HEK293 (cell line): ENCODE results near the gene GNG12.

Experiments
- CTCF ChIA-PET: fragments of 350-600 bp; formaldehyde crosslinking; extraction: SDS; loops from one replicate; lab custom pipeline; 2021; ENCODE audit warnings: antibody characterized with exemption; lab: Yijun Ruan, JAX
- POLR2A ChIA-PET: fragments of 300-600 bp; formaldehyde crosslinking; extraction: SDS; loops from one replicate; lab custom pipeline; 2020; ENCODE audit warnings: antibody characterized with exemption, inconsistent platforms; lab: Yijun Ruan, JAX
- H3K27ac ChIP-seq: fragments of 200-500 bp; sonication (Bioruptor generic); 2 replicates; pipeline ENCODE4 v1.5.1; 2014; ENCODE audit warnings: low read depth, low read length, control low read depth, inconsistent platforms; ENCODE audit errors: extremely low read depth
- H3K36me3 ChIP-seq, 2 experiments: fragments of 200-500 bp in 1 of 2; sonication (Bioruptor generic) in 1 of 2; 1 replicate in 1 of 2; 2 replicates in 1 of 2; pipeline ENCODE4 v1.5.1; 2014 to 2017; ENCODE audit warnings: inconsistent platforms in 2 of 2, low read length in 2 of 2; ENCODE audit not compliant: control insufficient read depth in 2 of 2, insufficient read depth in 1 of 2
- H3K4me1 ChIP-seq: fragments of 200-500 bp; sonication (Bioruptor generic); 2 replicates; pipeline ENCODE4 v1.5.1; 2014; ENCODE audit warnings: mild to moderate bottlenecking, low read length, inconsistent platforms; ENCODE audit not compliant: control insufficient read depth, insufficient read depth
- H3K4me3 ChIP-seq: 2 replicates; pipeline ENCODE4 v1.5.1; 2011; ENCODE audit warnings: low read depth, mild to moderate bottlenecking, control low read depth, low read length, moderate library complexity
- H3K9me3 ChIP-seq: fragments of 200-500 bp; sonication (Bioruptor generic); 2 replicates; pipeline ENCODE4 v1.5.1; 2014; ENCODE audit warnings: low read depth, low read length, inconsistent platforms; ENCODE audit not compliant: control insufficient read depth, insufficient read depth
- BCL6B ChIP-seq: fragments of 450-650 bp; formaldehyde crosslinking; IDR thresholded peaks from 2 replicates; pipeline ENCODE4 v1.5.1; 2017; ENCODE audit warnings: missing biosample characterization, missing genetic modification characterization
- ELK4 ChIP-seq: IDR thresholded peaks from 2 replicates; pipeline ENCODE4 v1.6.1; 2011; ENCODE audit warnings: mild to moderate bottlenecking, low read depth, low read length, borderline replicate concordance
- INSM2 ChIP-seq: fragments of 450-650 bp; formaldehyde crosslinking; IDR thresholded peaks from 2 replicates; pipeline ENCODE4 v1.5.1; 2016; ENCODE audit warnings: missing biosample characterization, missing genetic modification characterization
- PBX3 ChIP-seq: sonication (generic); formaldehyde crosslinking; IDR thresholded peaks from 2 replicates; pipeline ENCODE4 v1.8.1; 2022; ENCODE audit warnings: mild to moderate bottlenecking, moderate library complexity, missing genetic modification reagents
- PRDM6 ChIP-seq: fragments of 450-650 bp; formaldehyde crosslinking; IDR thresholded peaks from 2 replicates; pipeline ENCODE4 v1.5.1; 2017; ENCODE audit warnings: missing biosample characterization, missing genetic modification characterization
- SALL2 ChIP-seq: fragments of 450-650 bp; formaldehyde crosslinking; IDR thresholded peaks from 2 replicates; pipeline ENCODE4 v1.5.0; 2017; ENCODE audit warnings: missing biosample characterization, mild to moderate bottlenecking, missing genetic modification characterization, borderline replicate concordance
- SCRT1 ChIP-seq: fragments of 450-650 bp; formaldehyde crosslinking; IDR thresholded peaks from 2 replicates; pipeline ENCODE4 v1.5.1; 2016; ENCODE audit warnings: missing biosample characterization, missing genetic modification characterization, borderline replicate concordance
- SCRT2 ChIP-seq: fragments of 450-650 bp; formaldehyde crosslinking; IDR thresholded peaks from 2 replicates; pipeline ENCODE4 v1.5.1; 2016; ENCODE audit warnings: missing biosample characterization, missing genetic modification characterization
- TRIM28 ChIP-seq: IDR thresholded peaks from 2 replicates; pipeline ENCODE4 v1.6.1; 2011; ENCODE audit warnings: low read length, control low read depth, borderline replicate concordance
- YY2 ChIP-seq: fragments of 450-650 bp; formaldehyde crosslinking; IDR thresholded peaks from 2 replicates; pipeline ENCODE4 v1.5.1; 2016; ENCODE audit warnings: missing biosample characterization, missing genetic modification characterization
- ZNF133 ChIP-seq: fragments of 450-650 bp; formaldehyde crosslinking; IDR thresholded peaks from 2 replicates; pipeline ENCODE4 v1.5.1; 2016; ENCODE audit warnings: missing biosample characterization, missing genetic modification characterization
- ZNF155 ChIP-seq: fragments of 450-650 bp; formaldehyde crosslinking; IDR thresholded peaks from 2 replicates; pipeline ENCODE4 v1.5.1; 2016; ENCODE audit warnings: missing biosample characterization, missing genetic modification characterization
- ZNF157 ChIP-seq: fragments of 450-650 bp; formaldehyde crosslinking; IDR thresholded peaks from 2 replicates; pipeline ENCODE4 v1.5.1; 2016; ENCODE audit warnings: missing biosample characterization, missing genetic modification characterization
- ZNF202 ChIP-seq: fragments of 450-650 bp; formaldehyde crosslinking; IDR thresholded peaks from 2 replicates; pipeline ENCODE4 v1.5.1; 2016; ENCODE audit warnings: missing biosample characterization, missing genetic modification characterization, borderline replicate concordance
- ZNF221 ChIP-seq: fragments of 450-650 bp; formaldehyde crosslinking; IDR thresholded peaks from 2 replicates; pipeline ENCODE4 v1.5.1; 2017; ENCODE audit warnings: missing biosample characterization, missing genetic modification characterization, borderline replicate concordance
- ZNF335 ChIP-seq: fragments of 450-650 bp; formaldehyde crosslinking; conservative IDR thresholded peaks from 2 replicates; pipeline ENCODE4 v1.5.1; 2016; ENCODE audit warnings: missing biosample characterization, missing genetic modification characterization
- ZNF341 ChIP-seq: fragments of 450-650 bp; formaldehyde crosslinking; IDR thresholded peaks from 2 replicates; pipeline ENCODE4; 2016; ENCODE audit warnings: low read depth, missing biosample characterization, missing genetic modification characterization
- ZNF354C ChIP-seq: fragments of 450-650 bp; formaldehyde crosslinking; IDR thresholded peaks from 2 replicates; pipeline ENCODE4 v1.5.1; 2016; ENCODE audit warnings: missing biosample characterization, missing genetic modification characterization, low read depth, borderline replicate concordance
- ZNF426 ChIP-seq: fragments of 450-650 bp; formaldehyde crosslinking; IDR thresholded peaks from 2 replicates; pipeline ENCODE4 v1.5.1; 2017; ENCODE audit warnings: missing biosample characterization, missing genetic modification characterization, mild to moderate bottlenecking, inconsistent platforms, moderate library complexity
- ZNF707 ChIP-seq: fragments of 450-650 bp; formaldehyde crosslinking; IDR thresholded peaks from 2 replicates; pipeline ENCODE4 v1.5.1; 2016; ENCODE audit warnings: missing biosample characterization, missing genetic modification characterization
- ZNF785 ChIP-seq: fragments of 450-650 bp; formaldehyde crosslinking; IDR thresholded peaks from 2 replicates; pipeline ENCODE4 v1.5.1; 2016; ENCODE audit warnings: missing biosample characterization, missing genetic modification characterization
- ZSCAN30 ChIP-seq: fragments of 450-650 bp; IDR thresholded peaks from 2 replicates; pipeline ENCODE4 v1.5.1; 2018; ENCODE audit warnings: missing biosample characterization, mild to moderate bottlenecking, missing genetic modification characterization, moderate library complexity

The GNG12 gene

GRCh38 chr1:67745875-67746698 is 87.2 kb downstream of the GNG12 start:
- Histone ChIP-seq H3K4me1 (peaks cover 13% of the 10 kb centered on the region), H3K36me3 (no peaks in the 10 kb centered on the region), H3K4me3 (no peak overlapping the region), H3K9me3 (no peaks in the 10 kb centered on the region), H3K27ac (no peak overlapping the region)
- TF ChIP-seq ZNF341 (tag by site-specific recombination) (peak; percentile 31; the same call in 1 of the 2 replicates), SCRT2 (tag by site-specific recombination) (0 out of 2 replicates have a peak, but pooled peaks have one; percentile 1), ZNF202 (tag by site-specific recombination) (no peak)
- POLR2A ChIA-PET, result interaction anchor here (1.1 to 1.2 kb wide), 2 partner anchors 8 to 59 kb away, joined by 3 to 4 read pairs; no protein-coding TSS in a partner anchor
- CTCF ChIA-PET, result interaction anchor here (0.6 to 1.9 kb wide), 5 partner anchors 15 to 218 kb away, joined by 3 to 8 read pairs (median 4); no protein-coding TSS in a partner anchor

- H3K27ac ChIP-seq, result no peak overlapping the region
- POLR2A ChIA-PET, result no interaction called here
- no peaks in the 10 kb centered on the region; the same call in 1 of the 2 replicates for H3K4me1 ChIP-seq
- H3K36me3 ChIP-seq, result no peaks in the 10 kb centered on the region
- CTCF ChIA-PET, result interaction anchor here (0.7 to 1.3 kb wide), 5 partner anchors 9 to 181 kb away, joined by 3 to 8 read pairs (median 3); no protein-coding TSS in a partner anchor
- TF ChIP-seq ZSCAN30 (tag by site-specific recombination) (no peak), SALL2 (no peak), YY2 (tag by site-specific recombination) (no peak), ZNF354C (tag by site-specific recombination) (no peak), ZNF426 (no peak), ZNF202 (tag by site-specific recombination) (no peak), ZNF155 (tag by site-specific recombination) (no peak), TRIM28 (no peak), ZNF133 (tag by site-specific recombination) (no peak), BCL6B (no peak), ZNF221 (tag by site-specific recombination) (no peak), PBX3 (no peak), INSM2 (tag by site-specific recombination) (no peak)
- H3K4me3 ChIP-seq, result no peak overlapping the region
- no peaks in the 10 kb centered on the region for H3K9me3 ChIP-seq
Observed at GRCh38 chr1:67743072-67743725, 90.1 kb downstream of the GNG12 start.

- no peaks in the 10 kb centered on the region for H3K36me3 ChIP-seq
- POLR2A ChIA-PET, result no interaction called here
- CTCF ChIA-PET, result interaction anchor here (0.7 to 1.8 kb wide), 5 partner anchors 11 to 206 kb away, joined by 3 to 13 read pairs (median 3); no protein-coding TSS in a partner anchor
- no peaks in the 10 kb centered on the region for H3K9me3 ChIP-seq
- no peak overlapping the region for H3K4me3 ChIP-seq
- no peaks in the 10 kb centered on the region for H3K4me1 ChIP-seq
- TF ChIP-seq ZNF157 (tag by site-specific recombination) (no peak), SCRT2 (tag by site-specific recombination) (peak; percentile 70), ZNF335 (tag by site-specific recombination) (no peak), ELK4 (no peak), PRDM6 (tag by site-specific recombination) (no peak), ZNF707 (no peak), SCRT1 (tag by site-specific recombination) (peak; percentile 52; the same call in 1 of the 2 replicates), ZNF785 (no peak)
- H3K27ac ChIP-seq, result no peak overlapping the region
Observed at GRCh38 chr1:67741736-67742135, 91.5 kb downstream of the GNG12 start.
